GM12801 (cell line): ENCODE measurements around the gene MAP3K4.

Experiments
- TF ChIP-seq, protein P1 (sequence below): IDR thresholded peaks from one replicate; pipeline ENCODE4 v1.5.1; 2011; ENCODE audit warnings: control low read depth; ENCODE audit not compliant: insufficient read length; ENCODE audit errors: extremely low read depth

MAP3K4 gene

DNA sequence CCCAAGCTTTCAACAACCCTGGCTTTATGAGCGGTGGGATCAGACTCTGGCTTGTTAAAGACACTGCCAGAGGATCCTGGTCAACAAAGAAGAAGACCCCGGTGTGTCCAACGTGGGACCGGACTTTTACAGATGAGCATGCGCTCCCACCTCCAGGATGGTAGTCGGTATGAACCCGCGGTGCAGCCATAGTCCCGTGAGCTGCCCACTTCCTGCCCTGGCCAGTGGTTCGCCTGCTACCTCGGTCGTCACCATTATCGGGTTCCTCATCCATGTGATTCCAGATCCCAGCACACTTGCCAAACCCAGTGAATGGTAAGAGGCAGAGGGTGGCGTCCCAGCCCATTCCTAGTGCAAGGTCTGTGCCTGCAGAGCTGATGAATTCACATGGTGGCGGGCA lies 169.6 kb downstream of the MAP3K4 start:
- TF ChIP-seq, protein P1, sequence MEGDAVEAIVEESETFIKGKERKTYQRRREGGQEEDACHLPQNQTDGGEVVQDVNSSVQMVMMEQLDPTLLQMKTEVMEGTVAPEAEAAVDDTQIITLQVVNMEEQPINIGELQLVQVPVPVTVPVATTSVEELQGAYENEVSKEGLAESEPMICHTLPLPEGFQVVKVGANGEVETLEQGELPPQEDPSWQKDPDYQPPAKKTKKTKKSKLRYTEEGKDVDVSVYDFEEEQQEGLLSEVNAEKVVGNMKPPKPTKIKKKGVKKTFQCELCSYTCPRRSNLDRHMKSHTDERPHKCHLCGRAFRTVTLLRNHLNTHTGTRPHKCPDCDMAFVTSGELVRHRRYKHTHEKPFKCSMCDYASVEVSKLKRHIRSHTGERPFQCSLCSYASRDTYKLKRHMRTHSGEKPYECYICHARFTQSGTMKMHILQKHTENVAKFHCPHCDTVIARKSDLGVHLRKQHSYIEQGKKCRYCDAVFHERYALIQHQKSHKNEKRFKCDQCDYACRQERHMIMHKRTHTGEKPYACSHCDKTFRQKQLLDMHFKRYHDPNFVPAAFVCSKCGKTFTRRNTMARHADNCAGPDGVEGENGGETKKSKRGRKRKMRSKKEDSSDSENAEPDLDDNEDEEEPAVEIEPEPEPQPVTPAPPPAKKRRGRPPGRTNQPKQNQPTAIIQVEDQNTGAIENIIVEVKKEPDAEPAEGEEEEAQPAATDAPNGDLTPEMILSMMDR: no peak

DNA sequence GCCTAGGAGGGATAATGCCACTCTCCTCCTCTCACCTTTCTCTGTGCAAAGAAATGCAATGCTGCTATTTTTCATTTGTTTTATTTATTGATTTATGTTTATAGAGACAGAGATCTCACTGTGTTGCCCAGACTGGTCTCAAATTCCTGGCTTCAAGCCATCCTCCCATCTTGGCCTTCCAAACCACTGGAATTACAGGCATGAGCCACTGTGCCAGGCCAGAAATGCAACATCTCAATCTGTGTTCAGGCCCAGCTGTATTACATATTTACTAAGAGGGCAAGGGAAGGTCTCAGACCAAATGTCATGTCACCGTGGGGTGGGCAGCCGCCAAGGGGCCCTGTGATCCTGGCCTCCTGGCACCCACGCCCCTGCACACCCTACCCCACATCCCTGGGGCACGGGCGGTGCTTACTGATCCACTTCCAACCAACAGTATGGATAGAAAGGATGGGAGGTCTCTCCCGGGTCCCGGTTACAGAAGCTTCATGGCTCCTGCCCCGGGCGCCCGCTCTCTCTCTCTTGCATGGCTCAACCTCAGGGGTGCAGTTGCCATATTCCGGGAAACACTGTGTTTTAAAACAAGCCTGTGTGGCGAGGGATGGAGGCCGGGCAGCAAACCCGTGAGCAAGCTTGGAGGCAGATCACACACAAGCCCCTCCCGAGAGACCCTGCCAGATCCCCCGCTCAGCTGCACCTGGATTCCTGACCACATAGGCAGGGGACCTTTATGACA lies 170.5 kb downstream of the MAP3K4 start:
- TF ChIP-seq, protein P1: no peak

DNA sequence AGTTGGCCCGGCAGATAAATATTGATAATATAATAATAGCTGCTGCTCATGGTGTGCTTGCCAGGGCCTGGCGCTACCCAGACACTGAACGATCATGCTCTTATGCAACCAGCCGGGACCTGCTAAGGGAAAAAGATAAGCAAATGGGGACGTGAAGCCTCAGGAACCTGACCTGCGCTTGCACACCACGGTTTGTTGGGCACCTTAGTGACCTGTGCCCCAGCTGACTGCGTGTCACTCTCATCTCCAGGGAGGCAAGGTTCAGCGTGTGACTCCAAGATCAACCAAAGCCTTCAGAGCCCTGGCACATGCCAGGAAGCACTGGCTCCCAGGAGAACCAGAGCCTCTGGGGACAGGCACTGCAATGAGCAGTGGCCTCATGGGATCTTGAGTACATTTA lies 171.2 kb downstream of the MAP3K4 start:
- TF ChIP-seq, protein P1: no peak

DNA sequence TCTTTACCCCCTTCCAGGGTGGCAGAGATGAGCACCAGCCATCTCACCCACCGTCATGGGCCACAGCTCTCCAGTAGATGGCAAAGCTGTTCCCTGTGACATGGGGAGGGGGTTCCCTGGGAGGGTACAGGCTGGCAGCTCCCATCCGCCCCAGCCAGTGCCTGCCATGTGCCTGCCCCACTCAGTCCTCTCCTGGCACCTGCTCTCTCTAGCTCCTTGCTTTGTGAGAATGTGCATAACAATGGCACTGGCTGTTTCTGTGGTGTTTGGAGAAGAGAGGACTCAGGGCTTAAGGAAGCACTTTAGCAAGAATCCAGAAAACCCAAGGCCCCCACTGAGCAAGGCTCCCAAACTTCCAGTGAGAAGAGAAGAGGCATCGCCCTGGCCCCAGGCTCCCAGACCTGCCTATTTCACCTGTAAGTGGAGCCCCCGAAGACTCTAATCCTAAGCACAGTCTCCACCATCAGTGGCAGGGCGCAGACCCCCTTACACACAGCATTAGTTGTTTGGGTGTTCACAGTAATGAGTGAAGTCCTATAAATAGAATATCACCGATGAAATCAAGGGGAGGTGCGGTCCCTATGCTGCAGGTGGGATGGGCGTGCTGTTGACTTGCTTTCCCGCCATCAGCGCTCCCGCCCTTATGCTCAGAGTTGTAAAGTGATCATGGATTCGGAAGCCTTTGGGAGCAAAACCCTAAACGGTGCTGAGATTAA lies 172.1 kb downstream of the MAP3K4 start:
- TF ChIP-seq, protein P1: no peak

DNA sequence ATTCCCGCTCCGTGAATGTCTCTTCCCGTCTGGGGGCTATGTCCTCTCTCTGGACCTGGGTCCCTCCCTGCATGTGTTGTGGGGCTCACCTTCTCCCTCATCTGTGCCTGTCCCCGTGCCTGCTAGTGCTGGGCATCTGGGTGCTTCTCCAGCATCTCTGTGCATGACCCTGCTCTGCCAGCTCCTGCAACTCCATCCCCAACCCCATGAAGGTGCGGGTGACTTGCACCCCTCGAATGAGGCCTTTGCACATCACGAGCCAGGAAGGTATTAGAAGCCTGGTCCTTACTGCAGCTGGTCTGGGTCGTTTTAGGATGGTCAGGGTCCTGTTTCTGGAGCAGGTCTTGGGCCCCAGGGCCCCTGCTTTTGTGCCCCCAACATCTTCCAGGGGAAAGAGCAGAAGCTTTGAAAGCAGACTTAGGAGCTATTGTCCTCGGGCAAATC lies 172.6 kb downstream of the MAP3K4 start:
- TF ChIP-seq, protein P1: no peak

DNA sequence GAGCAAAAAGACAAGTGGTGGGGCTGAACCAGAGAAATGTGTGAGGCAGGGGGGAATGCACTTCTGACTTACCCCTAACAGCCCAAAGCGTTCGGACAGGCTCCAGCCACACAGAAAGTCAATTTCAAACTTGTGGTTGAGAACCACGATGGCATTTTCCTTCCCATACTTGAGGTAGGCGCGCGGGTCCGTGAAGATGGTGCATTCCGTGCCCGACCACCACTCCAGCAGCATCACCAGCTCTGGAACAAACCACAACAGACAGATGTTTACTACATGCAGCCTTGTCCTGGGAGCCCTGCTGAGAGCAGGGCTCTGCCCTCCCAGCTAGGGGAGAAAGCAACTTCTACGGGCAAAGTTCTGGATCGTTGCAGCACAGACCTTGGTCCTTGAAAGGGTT lies 174.6 kb downstream of the MAP3K4 start:
- TF ChIP-seq, protein P1: no peak

DNA sequence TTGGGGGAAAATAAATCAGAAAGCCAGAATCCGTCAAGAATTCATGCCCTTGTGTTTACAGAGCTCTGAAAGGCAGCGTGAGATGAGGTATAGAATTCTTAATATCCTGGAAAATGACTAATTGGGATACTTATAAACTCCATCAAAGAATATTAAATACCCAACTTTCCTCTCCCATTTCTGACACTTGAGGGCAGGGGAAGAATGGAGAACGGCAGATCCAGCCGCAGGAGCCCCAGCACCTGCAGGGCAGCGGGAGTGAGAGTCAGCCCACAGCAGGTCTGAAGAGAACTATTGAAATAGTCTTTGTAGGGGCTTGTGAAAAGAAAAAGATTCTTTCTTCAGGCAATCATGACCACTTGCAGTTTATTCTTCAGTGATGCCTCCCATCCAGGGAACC lies 175.1 kb downstream of the MAP3K4 start:
- TF ChIP-seq, protein P1: no peak
